Left forelimb (tissue), 1 donor: Measurements from ENCODE around the gene CISD3.
A peak's percentile ranks its signal among the peaks of the same experiment; 100 is the strongest.

ENCODE experiments used
- DNase-seq: peaks from one replicate; pipeline ENCODE4 v3.0.0-alpha.2; 2018; ENCODE audit warnings: low spot score

CISD3 gene

GRCh38 chr17:38728290-38728831 is 1.8 kb upstream of the CISD3 start:
- no peak for DNase-seq

GRCh38 chr17:38729368-38729885 is 714 bp upstream of the CISD3 start:
- DNase-seq, result no peak

GRCh38 chr17:38730526-38731379 is 612 bp downstream of the CISD3 start:
- DNase-seq, result no peak

GRCh38 chr17:38731526-38732294 is 1.6 kb downstream of the CISD3 start:
- DNase-seq, result no peak

- DNase-seq, result no peak
Measured at GRCh38 chr17:38732376-38733281, 2.5 kb downstream of the CISD3 start.

GRCh38 chr17:38733282-38733981 is 3.3 kb downstream of the CISD3 start:
- no peak for DNase-seq

GRCh38 chr17:38733982-38734973 is 4.1 kb downstream of the CISD3 start:
- DNase-seq, result no peak

GRCh38 chr17:38735161-38735997 is 5.2 kb downstream of the CISD3 start:
- DNase-seq, result no peak

- DNase-seq, result peak; percentile 55
Measured at GRCh38 chr17:38738007-38738662, 8.0 kb downstream of the CISD3 start.

GRCh38 chr17:38738686-38739085 is 8.5 kb downstream of the CISD3 start:
- no peak for DNase-seq

- no peak for DNase-seq
Measured at GRCh38 chr17:38739305-38739704, 9.2 kb downstream of the CISD3 start.

GRCh38 chr17:38740044-38740443 is 9.9 kb downstream of the CISD3 start:
- DNase-seq, result no peak

GRCh38 chr17:38740806-38741205 is 10.7 kb downstream of the CISD3 start:
- no peak for DNase-seq

- no peak for DNase-seq
Measured at GRCh38 chr17:38741461-38741860, 11.3 kb downstream of the CISD3 start.

GRCh38 chr17:38741921-38742410 is 11.8 kb downstream of the CISD3 start:
- DNase-seq, result no peak

GRCh38 chr17:38742411-38743308 is 12.5 kb downstream of the CISD3 start:
- DNase-seq, result peak; percentile 88

- no peak for DNase-seq
Measured at GRCh38 chr17:38743556-38744171, 13.5 kb downstream of the CISD3 start.
